Adipose tissue (tissue), 3 donors: ENCODE measurements around the gene CELA2B. TPM values are rescaled to one million over a fixed set of nuclear protein-coding genes. Genes with fewer than 3 reads are reported as not detected.

ENCODE experiments used
- polyA plus RNA-seq, 3 donors: library from polyadenylated mRNA; stranded (reverse); fragments of 200-250 nt; gene quantifications; one replicate each; pipeline ENCODE4 v1.2.3, GENCODE V29; 2013
- donor health status: healthy with polysubstance abuse.
- donor health status: Bipolar disorder and iron deficiency.
- donor health status: healthy.

CELA2B gene
- polyA plus RNA-seq, 3 donors = 177 TPM; not detected in 2

Other genes with a start within 250 kb of the CELA2B start
- under 1 TPM; 0.11 to 0.30 (median 0.19) TPM for gene FHAD1, start 228.9 kb upstream of the CELA2B start, polyA plus RNA-seq
- 10 to 100 TPM; 44.4 to 58.0 (median 45.1) TPM for gene EFHD2, start 66.2 kb upstream of the CELA2B start, polyA plus RNA-seq
- gene CTRC, start 37.7 kb upstream of the CELA2B start, polyA plus RNA-seq = 1,000 to 10,000 TPM in 1 of 3 donors, 1 to 10 TPM in 1, under 1 TPM in 1; 0.92 to 8,953 (median 3.7) TPM
- gene CELA2A, start 19.4 kb upstream of the CELA2B start, polyA plus RNA-seq = 1,000 to 10,000 TPM in 1 of 3 donors, under 1 TPM in 1, not detected in 1; 0.33 to 2,134 TPM
- 10 to 100 TPM; 12.7 to 22.0 (median 14.5) TPM for gene CASP9, start 48.1 kb downstream of the CELA2B start, polyA plus RNA-seq
- gene DNAJC16, start 50.7 kb downstream of the CELA2B start, polyA plus RNA-seq = 1 to 10 TPM; 3.0 to 3.6 (median 3.2) TPM
- gene AGMAT, start 108.9 kb downstream of the CELA2B start, polyA plus RNA-seq = under 1 TPM; 0.21 to 0.45 (median 0.29) TPM
- 10 to 100 TPM in 1 of 3 donors, 1 to 10 TPM in 2; 4.2 to 10.4 (median 8.5) TPM for gene DDI2, start 141.4 kb downstream of the CELA2B start, polyA plus RNA-seq
- gene PLEKHM2, start 208.2 kb downstream of the CELA2B start, polyA plus RNA-seq = 10 to 100 TPM; 23.4 to 55.2 (median 41.1) TPM